Thyroid gland (tissue), 4 donors: ENCODE results near the gene INSC.

Experiments used
- CTCF ChIP-seq, 6 experiments: fragments of 200-600 bp in 3 of 6; fragments of 450-650 bp in 3 of 6; sonication (generic) in 3 of 6; IDR thresholded peaks; one replicate each; pipeline ENCODE4 v1.5.1; 2016 to 2019; ENCODE audit warnings: antibody characterized with exemption in 6 of 6, mild to moderate bottlenecking in 2 of 6, inconsistent platforms in 1 of 6, moderate library complexity in 1 of 6
- POLR2A ChIP-seq, 2 donors: fragments of 450-650 bp; IDR thresholded peaks; one replicate each; pipeline ENCODE4 v1.6.1; 2017; ENCODE audit warnings: antibody characterized with exemption in 2 of 2, mild to moderate bottlenecking in 2 of 2, moderate library complexity in 1 of 2

- TF ChIP-seq CTCF (IDR thresholded peaks at IDR 0.05) = no peak
- no peak for TF ChIP-seq POLR2A (IDR thresholded peaks at IDR 0.05)
These were observed 85.0 kb downstream of the INSC start for GRCh38 chr11:15199693-15200092.
